ENCODE measurements around the gene ZNF414. TPM values are rescaled to one million over a fixed set of nuclear protein-coding genes. Genes with fewer than 3 reads are reported as not detected.

ZNF414 gene
- total and polyA plus RNA-seq, 2 experiments from 2014 or later, result 27.4 to 45.0 TPM

GRCh38 chr19:8501981-8502380 lies 12.0 kb downstream of the ZNF414 start (continued):
- TF ChIP-seq ZNF462 (CRISPR knock-in tag; IDR thresholded peaks at IDR 0.05), result no peak
- TF ChIP-seq ZNF331 (CRISPR knock-in tag; IDR thresholded peaks at IDR 0.05; ENCODE audit: low read depth), result no peak
- TF ChIP-seq, protein P1, sequence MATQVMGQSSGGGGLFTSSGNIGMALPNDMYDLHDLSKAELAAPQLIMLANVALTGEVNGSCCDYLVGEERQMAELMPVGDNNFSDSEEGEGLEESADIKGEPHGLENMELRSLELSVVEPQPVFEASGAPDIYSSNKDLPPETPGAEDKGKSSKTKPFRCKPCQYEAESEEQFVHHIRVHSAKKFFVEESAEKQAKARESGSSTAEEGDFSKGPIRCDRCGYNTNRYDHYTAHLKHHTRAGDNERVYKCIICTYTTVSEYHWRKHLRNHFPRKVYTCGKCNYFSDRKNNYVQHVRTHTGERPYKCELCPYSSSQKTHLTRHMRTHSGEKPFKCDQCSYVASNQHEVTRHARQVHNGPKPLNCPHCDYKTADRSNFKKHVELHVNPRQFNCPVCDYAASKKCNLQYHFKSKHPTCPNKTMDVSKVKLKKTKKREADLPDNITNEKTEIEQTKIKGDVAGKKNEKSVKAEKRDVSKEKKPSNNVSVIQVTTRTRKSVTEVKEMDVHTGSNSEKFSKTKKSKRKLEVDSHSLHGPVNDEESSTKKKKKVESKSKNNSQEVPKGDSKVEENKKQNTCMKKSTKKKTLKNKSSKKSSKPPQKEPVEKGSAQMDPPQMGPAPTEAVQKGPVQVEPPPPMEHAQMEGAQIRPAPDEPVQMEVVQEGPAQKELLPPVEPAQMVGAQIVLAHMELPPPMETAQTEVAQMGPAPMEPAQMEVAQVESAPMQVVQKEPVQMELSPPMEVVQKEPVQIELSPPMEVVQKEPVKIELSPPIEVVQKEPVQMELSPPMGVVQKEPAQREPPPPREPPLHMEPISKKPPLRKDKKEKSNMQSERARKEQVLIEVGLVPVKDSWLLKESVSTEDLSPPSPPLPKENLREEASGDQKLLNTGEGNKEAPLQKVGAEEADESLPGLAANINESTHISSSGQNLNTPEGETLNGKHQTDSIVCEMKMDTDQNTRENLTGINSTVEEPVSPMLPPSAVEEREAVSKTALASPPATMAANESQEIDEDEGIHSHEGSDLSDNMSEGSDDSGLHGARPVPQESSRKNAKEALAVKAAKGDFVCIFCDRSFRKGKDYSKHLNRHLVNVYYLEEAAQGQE (IDR thresholded peaks at IDR 0.05; ENCODE audit: unreplicated experiment), result no peak
- TF ChIP-seq JUNB (IDR thresholded peaks at IDR 0.05; ENCODE audit: unreplicated experiment), result no peak
- TF ChIP-seq EZH2 (IDR thresholded peaks at IDR 0.05; ENCODE audit: low read depth, unreplicated experiment), result no peak

DNA sequence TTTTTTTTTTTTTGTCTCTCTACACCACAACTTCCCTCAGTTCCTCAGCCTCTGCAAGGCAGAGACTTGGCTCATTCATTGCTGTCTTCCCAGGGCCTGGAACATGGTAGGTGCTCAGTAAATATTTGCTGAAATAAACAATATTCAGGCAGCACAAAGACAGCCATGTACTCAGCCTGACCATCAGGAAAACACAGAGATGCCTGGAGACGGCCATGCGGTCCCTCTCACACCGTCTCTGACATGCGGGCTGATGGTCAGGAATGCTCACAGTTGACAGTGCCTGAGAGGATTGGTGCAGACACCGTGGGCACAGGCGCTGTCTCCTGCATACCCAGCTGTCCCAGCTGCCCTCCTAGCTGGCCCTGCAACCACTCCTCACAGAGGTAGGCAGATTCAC lies 12.5 kb downstream of the ZNF414 start:
- Histone ChIP-seq H3K9me2 (ENCODE audit: insufficient read depth) (no peaks in the 10 kb centered on the region), H4K20me1 (replicated peaks; ENCODE audit: insufficient read depth) (no peaks in the 10 kb centered on the region), H3K79me2 (replicated peaks; ENCODE audit: insufficient read depth) (no peaks in the 10 kb centered on the region), H3K27me3 (ENCODE audit: insufficient read depth) (no peaks in the 10 kb centered on the region), H3K4me2 (no peak overlapping the region), H3K4me1 (ENCODE audit: insufficient read depth) (peaks cover 4% of the 10 kb centered on the region), H3K4me3 (no peak overlapping the region), H3K27ac (ENCODE audit: low read depth) (no peak overlapping the region), H3F3A (replicated peaks; ENCODE audit: low read depth) (0 out of 2 replicates have a peak, but pooled peaks cover 4% of the 10 kb centered on the region), H2AFZ (peak overlapping the region; percentile 52; the same call in 1 of the 2 replicates), H3K36me3 (ENCODE audit: insufficient read depth) (no peaks in the 10 kb centered on the region)
- H3K27me3 Mint-ChIP-seq (ENCODE audit: insufficient read depth, low read depth, poor library complexity), result peaks cover 22% of the 10 kb centered on the region
- DNase-seq (ENCODE audit: low spot score) (no peak), ATAC-seq (no peak)
- no peaks in the 10 kb centered on the region for H3K36me3 Mint-ChIP-seq (ENCODE audit: low read depth)
- no peak overlapping the region for H3K27ac Mint-ChIP-seq
- H3K4me1 Mint-ChIP-seq, result peaks cover 20% of the 10 kb centered on the region
- H3K4me3 Mint-ChIP-seq, result no peak overlapping the region
- no peaks in the 10 kb centered on the region for H3K9me3 Mint-ChIP-seq
- TF ChIP-seq, protein P1 (IDR thresholded peaks at IDR 0.05; ENCODE audit: unreplicated experiment), result no peak
- TF ChIP-seq ZNF114 (CRISPR knock-in tag; IDR thresholded peaks at IDR 0.05) (no peak), CREB1 (CRISPR knock-in tag; IDR thresholded peaks at IDR 0.05; ENCODE audit: low read depth) (no peak), ETS1 (IDR thresholded peaks at IDR 0.05) (no peak), POLR2AphosphoS5 (IDR thresholded peaks at IDR 0.05; ENCODE audit: low read depth) (no peak), ZNF331 (CRISPR knock-in tag; IDR thresholded peaks at IDR 0.05; ENCODE audit: low read depth) (no peak), NANOG (IDR thresholded peaks at IDR 0.05; ENCODE audit: borderline replicate concordance) (no peak)
